GM12891 (cell line): ENCODE measurements around the gene SDK1.

Experiments
- DNase-seq: peaks from one replicate; pipeline ENCODE4 v3.0.0; 2011; ENCODE audit warnings: low spot score; ENCODE audit not compliant: insufficient read length
- FAIRE-seq: peaks from 2 replicates; lab custom pipeline; 2011; peaks lifted over from hg19 to GRCh38; lab: Jason Lieb, UNC
- PAX5 ChIP-seq: IDR thresholded peaks from 2 replicates; pipeline ENCODE4 v1.6.1; 2011; ENCODE audit warnings: low read length, moderate library complexity, mild to moderate bottlenecking; ENCODE audit not compliant: insufficient read depth, severe bottlenecking
- POLR2A ChIP-seq: IDR thresholded peaks from 2 replicates; pipeline ENCODE4 v1.6.1; 2011; ENCODE audit warnings: low read depth, low read length, control low read depth
- POLR2AphosphoS5 ChIP-seq: IDR thresholded peaks from 2 replicates; pipeline ENCODE4 v1.6.1; 2011; ENCODE audit warnings: low read depth, low read length, control low read depth
- POU2F2 ChIP-seq: IDR thresholded peaks from 2 replicates; pipeline ENCODE4 v1.6.1; 2011; ENCODE audit warnings: low read depth, mild to moderate bottlenecking, control low read depth, low read length, moderate library complexity
- SPI1 ChIP-seq: IDR thresholded peaks from 2 replicates; pipeline ENCODE4 v1.6.1; 2011; ENCODE audit warnings: low read depth, low read length, control low read depth
- TAF1 ChIP-seq: IDR thresholded peaks from 2 replicates; pipeline ENCODE4 v1.6.1; 2011; ENCODE audit warnings: low read depth, low read length, control low read depth

The SDK1 gene

DNA sequence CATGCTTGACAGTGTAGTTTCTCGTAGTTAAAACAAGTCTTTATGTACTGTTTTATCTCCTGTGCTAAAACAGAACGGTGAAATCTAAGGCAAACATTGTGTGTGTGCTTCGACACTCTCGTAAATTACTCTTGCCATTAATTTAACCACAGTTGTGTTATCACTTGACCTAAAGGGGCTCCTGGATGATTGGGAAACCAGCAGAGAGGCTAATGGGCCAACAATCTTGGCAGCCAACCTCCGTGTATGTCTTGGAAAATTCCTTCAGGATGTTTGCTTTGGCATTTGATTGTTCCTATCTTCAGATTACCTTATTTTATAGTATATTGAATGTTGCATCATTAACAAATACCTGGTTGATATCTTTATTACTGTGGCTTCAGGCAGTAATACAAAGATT is 409.5 kb downstream of the SDK1 start:
- DNase-seq (no peak), FAIRE-seq (no peak)
- no peak for TF ChIP-seq SPI1
- no peak for TF ChIP-seq POLR2A
- no peak for TF ChIP-seq POU2F2
- TF ChIP-seq TAF1: no peak
- TF ChIP-seq PAX5: no peak
- no peak for TF ChIP-seq POLR2AphosphoS5

DNA sequence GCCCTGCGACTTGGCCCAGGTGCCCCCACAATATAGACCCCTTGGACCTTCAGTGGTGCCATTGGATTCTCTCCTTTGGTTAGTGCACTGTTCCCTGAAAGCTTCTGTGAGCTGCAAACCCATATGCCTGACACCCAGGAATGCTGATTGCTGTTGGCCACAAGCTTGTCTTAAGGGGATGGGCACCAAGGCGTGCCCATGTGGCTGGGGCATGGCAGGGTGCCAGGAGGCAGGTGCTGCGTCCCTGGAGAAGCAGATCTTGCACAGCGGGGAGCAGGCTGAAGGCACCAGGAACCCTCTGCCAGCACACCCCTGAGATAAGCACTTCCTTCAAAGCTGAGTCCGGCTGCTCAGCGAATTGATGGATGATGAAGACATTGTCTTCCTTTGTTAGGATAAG is 411.8 kb downstream of the SDK1 start:
- FAIRE-seq (no peak), DNase-seq (no peak)
- TF ChIP-seq TAF1: no peak
- no peak for TF ChIP-seq PAX5
- no peak for TF ChIP-seq SPI1
- TF ChIP-seq POLR2AphosphoS5: no peak
- TF ChIP-seq POU2F2: no peak
- TF ChIP-seq POLR2A: no peak

DNA sequence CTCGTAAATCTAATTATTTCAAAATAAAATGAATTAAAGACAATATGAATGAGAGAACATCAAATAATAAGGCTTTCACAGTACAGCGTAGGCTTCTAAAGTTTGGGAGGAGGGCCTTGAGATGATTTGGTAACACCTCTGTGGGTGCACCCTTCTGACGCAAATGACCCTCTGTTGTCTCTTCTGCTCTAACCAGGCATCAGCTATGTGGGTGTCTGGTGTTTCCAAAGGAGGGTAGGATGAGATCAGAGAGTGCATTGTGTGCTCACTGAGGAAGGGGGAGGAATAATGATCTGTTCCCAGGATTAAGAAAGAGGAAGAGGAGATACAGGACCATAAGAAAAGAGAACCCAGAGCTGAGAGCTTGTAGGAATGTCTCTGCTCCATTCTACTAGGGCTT is 420.4 kb downstream of the SDK1 start:
- no peak for TF ChIP-seq POLR2A
- TF ChIP-seq POLR2AphosphoS5: no peak
- TF ChIP-seq SPI1: no peak
- TF ChIP-seq TAF1: no peak
- no peak for TF ChIP-seq PAX5
- no peak for TF ChIP-seq POU2F2
- FAIRE-seq (no peak), DNase-seq (no peak)

DNA sequence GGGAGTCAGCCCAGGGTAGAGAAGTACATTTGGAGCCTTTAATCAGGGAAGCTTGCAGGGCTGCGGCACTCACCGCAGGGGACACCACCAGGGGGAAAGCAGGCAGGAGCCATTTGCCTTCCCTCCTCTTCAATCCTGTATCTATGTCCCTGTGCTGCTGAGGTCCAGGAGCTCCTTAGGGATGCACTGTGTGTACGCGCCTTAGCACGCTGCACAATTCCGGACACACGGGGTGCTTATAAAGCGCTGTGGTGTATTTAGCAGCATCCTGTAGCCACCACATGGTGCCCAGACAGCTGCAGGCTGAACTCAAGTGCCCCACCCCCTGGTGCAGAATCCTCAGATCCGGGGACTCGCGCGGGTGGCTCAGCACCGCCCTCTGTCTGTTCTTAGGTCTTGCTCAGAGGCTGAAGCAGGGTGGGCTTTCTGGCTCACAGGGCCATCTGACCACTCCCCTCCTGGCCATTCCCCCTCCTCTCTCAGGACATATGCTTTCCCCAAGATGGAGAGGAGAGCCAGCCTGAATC is 421.4 kb downstream of the SDK1 start:
- TF ChIP-seq TAF1: no peak
- no peak for TF ChIP-seq POLR2AphosphoS5
- TF ChIP-seq POU2F2: no peak
- TF ChIP-seq POLR2A: no peak
- TF ChIP-seq SPI1: no peak
- TF ChIP-seq PAX5: no peak
- FAIRE-seq: no peak
- no peak for DNase-seq

DNA sequence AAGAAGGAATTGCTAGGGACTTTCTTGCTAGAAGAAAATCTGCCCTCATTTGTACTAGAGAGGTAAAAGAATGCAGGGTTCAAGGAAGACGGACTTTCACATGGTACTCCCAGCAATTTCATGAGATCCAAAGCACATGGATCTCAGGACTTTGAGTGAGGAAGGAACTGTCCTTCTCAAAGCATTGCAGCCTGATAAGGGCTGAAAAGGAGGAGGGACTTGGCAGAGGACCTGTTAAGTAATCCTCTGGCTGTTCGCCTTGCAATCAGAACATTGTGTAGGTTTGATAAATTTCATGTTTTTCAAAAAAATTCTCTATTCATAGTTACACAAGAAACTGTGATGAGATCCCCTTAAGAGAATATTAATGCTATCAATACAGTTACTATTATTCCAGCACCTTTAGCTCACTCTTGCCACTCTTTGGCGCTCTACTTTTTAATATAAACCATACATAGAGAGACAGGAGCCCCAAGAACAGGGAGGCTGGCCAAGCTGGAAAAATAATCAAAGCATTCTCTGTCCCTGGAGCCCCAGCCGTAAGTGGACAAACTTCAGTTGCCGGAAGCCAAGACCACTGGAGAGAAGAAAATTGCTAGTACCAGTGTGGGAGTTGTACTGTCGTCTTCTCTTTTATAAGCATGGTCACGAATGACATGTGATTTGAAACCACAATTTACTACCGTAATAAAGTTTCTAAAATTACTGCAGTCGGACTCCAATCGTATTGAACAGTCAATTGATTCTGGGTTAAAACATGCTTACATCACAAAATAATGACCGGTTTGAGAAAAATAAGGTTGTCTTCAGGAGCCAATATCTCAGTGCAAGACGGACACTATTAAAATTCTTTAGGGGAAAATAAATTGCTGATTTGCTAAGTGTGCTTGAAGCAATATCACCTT is 424.4 kb downstream of the SDK1 start:
- no peak for FAIRE-seq
- TF ChIP-seq PAX5: no peak
- no peak for TF ChIP-seq SPI1
- TF ChIP-seq TAF1: no peak
- TF ChIP-seq POU2F2: no peak
- TF ChIP-seq POLR2A: no peak
- TF ChIP-seq POLR2AphosphoS5: no peak
- DNase-seq: no peak

DNA sequence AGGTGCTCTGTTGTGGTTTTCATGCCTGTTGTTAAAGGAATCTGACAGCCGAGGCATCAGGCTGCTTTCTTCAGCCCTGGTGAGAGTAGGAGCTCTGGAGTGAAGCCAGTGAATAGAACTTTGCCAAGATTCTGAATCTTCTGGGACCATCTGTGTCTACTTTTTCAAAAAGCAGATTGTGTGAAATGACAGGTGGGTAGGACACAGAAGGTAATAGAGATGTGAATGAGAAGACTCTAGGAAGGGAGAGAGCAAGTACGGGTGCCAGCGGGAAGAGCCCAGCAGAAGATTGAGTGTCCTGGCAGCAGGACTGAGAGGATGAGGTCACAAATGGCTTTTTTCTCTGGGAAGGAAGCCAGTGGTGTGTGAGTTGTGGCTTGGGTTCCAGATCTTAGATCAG is 429.2 kb downstream of the SDK1 start:
- no peak for FAIRE-seq
- no peak for TF ChIP-seq TAF1
- DNase-seq: no peak

DNA sequence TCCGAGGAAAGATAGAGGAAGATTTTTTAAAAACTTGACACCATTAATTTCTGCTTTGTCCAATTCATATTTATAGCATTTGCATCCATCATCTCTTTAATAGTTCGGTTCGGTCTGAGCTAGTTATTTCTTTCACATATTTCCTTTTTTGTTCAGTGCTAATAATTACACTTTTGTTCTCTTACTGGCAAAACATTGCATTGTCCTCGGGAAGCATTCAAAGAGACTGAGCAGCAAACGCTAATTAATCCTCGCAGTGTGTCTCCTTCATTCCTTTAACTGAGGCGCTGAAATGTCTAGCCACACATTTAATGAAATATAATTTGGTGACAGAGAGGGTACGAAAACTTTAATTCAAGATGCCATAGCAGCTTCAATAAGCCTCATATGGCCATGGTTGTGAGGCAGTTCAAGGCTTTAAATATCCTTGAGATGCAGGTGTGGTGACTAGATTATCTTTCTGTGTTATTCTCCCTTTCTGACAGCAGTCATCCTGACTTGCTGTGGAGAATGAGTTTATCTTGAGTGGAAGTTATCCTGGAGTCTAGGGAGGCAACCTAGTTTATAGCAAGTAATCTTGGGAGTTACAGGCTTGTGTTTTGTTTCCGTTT is 431.4 kb downstream of the SDK1 start:
- DNase-seq (no peak), FAIRE-seq (no peak)
- TF ChIP-seq TAF1 (no peak), POU2F2 (no peak), SPI1 (no peak), PAX5 (no peak), POLR2A (no peak), POLR2AphosphoS5 (no peak)

DNA sequence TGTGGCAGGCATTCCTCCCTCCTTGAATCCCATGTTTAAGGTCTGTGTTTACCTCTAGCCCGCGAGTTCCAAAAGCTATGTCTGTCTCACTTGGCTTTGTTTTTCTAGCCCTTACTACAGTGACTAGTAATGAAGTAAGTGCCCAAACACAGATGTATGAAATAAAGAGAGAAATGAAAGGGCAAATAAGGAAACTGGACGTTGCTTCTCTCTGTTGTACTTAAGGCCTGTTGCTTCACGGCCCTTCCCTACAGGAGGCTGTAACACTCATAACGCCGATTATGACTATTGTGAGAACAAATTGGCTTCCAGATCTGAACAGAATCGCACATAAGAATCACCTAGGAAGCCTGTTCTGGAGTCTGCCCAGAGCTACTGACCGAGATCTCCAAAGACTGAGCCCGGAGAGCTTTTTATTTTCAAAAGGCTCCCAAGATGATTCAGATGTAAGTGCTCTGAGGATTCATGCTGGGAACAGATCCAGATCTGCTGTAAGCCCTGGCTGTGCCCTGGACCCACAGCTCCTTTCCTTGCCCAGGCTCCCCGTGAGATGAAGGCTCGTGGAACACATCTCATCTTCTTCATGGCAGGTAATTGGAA is 432.6 kb downstream of the SDK1 start:
- no peak for DNase-seq
- no peak for FAIRE-seq
- TF ChIP-seq POLR2A: no peak
- no peak for TF ChIP-seq POLR2AphosphoS5
- no peak for TF ChIP-seq PAX5
- no peak for TF ChIP-seq SPI1
- no peak for TF ChIP-seq TAF1
- TF ChIP-seq POU2F2: no peak

DNA sequence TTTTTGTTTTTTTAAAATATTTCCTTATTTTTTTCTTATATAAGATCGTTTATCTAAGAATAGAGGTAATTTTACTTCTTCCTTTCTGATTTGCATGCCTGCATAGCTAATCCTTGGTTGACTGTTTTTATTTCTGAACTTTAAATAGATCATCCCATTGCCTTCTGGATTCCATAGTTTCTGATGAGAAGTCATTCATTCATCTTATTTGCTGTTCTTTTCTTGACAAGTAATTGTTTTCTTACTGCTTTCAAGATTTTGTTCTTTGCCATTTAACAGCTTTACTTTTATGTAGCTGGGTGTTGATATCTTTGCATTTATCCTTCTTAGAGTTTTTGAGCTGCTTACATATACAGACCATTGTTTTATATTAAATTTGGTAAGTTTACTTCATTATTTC is 437.9 kb downstream of the SDK1 start:
- TF ChIP-seq SPI1 (no peak), PAX5 (no peak), POLR2AphosphoS5 (no peak), TAF1 (no peak), POLR2A (no peak), POU2F2 (no peak)
- FAIRE-seq: no peak
- no peak for DNase-seq
